CD14-positive monocyte (primary cell): ENCODE measurements around the gene CEP83. TPM values are rescaled to one million over a fixed set of nuclear protein-coding genes. Genes with fewer than 3 reads are reported as not detected.
A peak's percentile ranks its signal among the peaks of the same experiment; 100 is the strongest.

Source experiments
- DNase-seq, 3 donors: peaks; one replicate each; pipeline ENCODE4 v3.0.0-alpha.2; 2011 to 2022
- H2AFZ ChIP-seq: 2 replicates; pipeline ENCODE4 v1.6.0; 2012; ENCODE audit warnings: mild to moderate bottlenecking, low read depth, low read length, inconsistent platforms; ENCODE audit not compliant: insufficient read depth, poor library complexity, severe bottlenecking
- H3K27ac ChIP-seq, 2 donors: 1 replicate in 1 of 2; 2 replicates in 1 of 2; pipeline ENCODE4 v1.5.1; 2012 to 2013; ENCODE audit warnings: low read length in 2 of 2, control low read depth in 1 of 2, inconsistent platforms in 1 of 2, low read depth in 1 of 2, mild to moderate bottlenecking in 1 of 2
- H3K27me3 ChIP-seq, 2 donors: one replicate each; pipeline versions ENCODE4 v1.6.0 to v1.6.1; 2011 to 2013; ENCODE audit warnings: low read length in 2 of 2; ENCODE audit not compliant: control insufficient read depth in 2 of 2, insufficient read depth in 2 of 2
- H3K36me3 ChIP-seq, 2 donors: replicated peaks in 1 of 2; 1 replicate in 1 of 2; 2 replicates in 1 of 2; pipeline versions ENCODE4 v1.5.1 to v1.6.1; 2012 to 2013; ENCODE audit warnings: low read length in 2 of 2, control low read depth in 1 of 2, inconsistent platforms in 1 of 2, mild to moderate bottlenecking in 1 of 2; ENCODE audit not compliant: insufficient read depth in 2 of 2, control insufficient read depth in 1 of 2
- H3K4me1 ChIP-seq, 2 donors: 1 replicate in 1 of 2; 2 replicates in 1 of 2; pipeline versions ENCODE4 v1.5.1 to v1.6.1; 2012 to 2013; ENCODE audit warnings: low read length in 2 of 2, control low read depth in 1 of 2, inconsistent platforms in 1 of 2, mild to moderate bottlenecking in 1 of 2, moderate library complexity in 1 of 2; ENCODE audit not compliant: insufficient read depth in 2 of 2, control insufficient read depth in 1 of 2
- H3K4me2 ChIP-seq: replicated peaks from 2 replicates; pipeline ENCODE3; 2012; ENCODE audit warnings: low read length, moderate library complexity, mild to moderate bottlenecking; ENCODE audit not compliant: poor library complexity, severe bottlenecking; ENCODE audit errors: extremely low read depth
- H3K4me3 ChIP-seq, 3 experiments: fragments of 200-600 bp in 1 of 3; sonication (generic) in 1 of 3; replicated peaks in 1 of 3; 1 replicate in 2 of 3; 2 replicates in 1 of 3; pipeline ENCODE4 v1.5.1; 2011 to 2013; ENCODE audit warnings: low read length in 3 of 3, mild to moderate bottlenecking in 3 of 3, control low read depth in 2 of 3, low read depth in 2 of 3, inconsistent platforms in 1 of 3, moderate library complexity in 1 of 3
- H3K79me2 ChIP-seq: 2 replicates; pipeline ENCODE4 v1.6.0; 2012; ENCODE audit warnings: mild to moderate bottlenecking, control low read depth, inconsistent platforms, low read length, moderate library complexity; ENCODE audit not compliant: insufficient read depth
- H3K9ac ChIP-seq: 2 replicates; pipeline ENCODE4 v1.6.0; 2017; ENCODE audit warnings: low read length, mild to moderate bottlenecking; ENCODE audit not compliant: insufficient read depth, poor library complexity, severe bottlenecking
- H3K9me3 ChIP-seq, 2 donors: replicated peaks in 1 of 2; 1 replicate in 1 of 2; 2 replicates in 1 of 2; pipeline versions ENCODE4 v1.5.1 to v1.6.1; 2012 to 2013; ENCODE audit warnings: low read length in 2 of 2, control low read depth in 1 of 2; ENCODE audit not compliant: control insufficient read depth in 1 of 2, insufficient read depth in 1 of 2
- H4K20me1 ChIP-seq: 2 replicates; pipeline ENCODE4 v1.6.0; 2012; ENCODE audit warnings: mild to moderate bottlenecking, low read length, control low read depth, moderate library complexity; ENCODE audit not compliant: insufficient read depth
- H3K27ac Mint-ChIP-seq, 7 donors: one replicate each; pipeline ENCODE4 v1.8.0; 2020; ENCODE audit warnings: mild to moderate bottlenecking in 7 of 7, mixed read lengths in 7 of 7, moderate library complexity in 6 of 7, inconsistent platforms in 2 of 7
- H3K27me3 Mint-ChIP-seq, 3 donors: one replicate each; pipeline ENCODE4 v1.8.0; 2021 to 2022; ENCODE audit warnings: low read depth in 3 of 3, mild to moderate bottlenecking in 3 of 3, mixed read lengths in 3 of 3, moderate library complexity in 3 of 3, inconsistent platforms in 1 of 3
- H3K36me3 Mint-ChIP-seq, 2 donors: one replicate each; pipeline ENCODE4 v1.8.0; 2020; ENCODE audit warnings: mixed read lengths in 2 of 2, inconsistent platforms in 1 of 2, mild to moderate bottlenecking in 1 of 2
- H3K4me1 Mint-ChIP-seq: one replicate; pipeline ENCODE4 v1.8.0; 2020; ENCODE audit warnings: mild to moderate bottlenecking, mixed read lengths
- H3K4me3 Mint-ChIP-seq, 2 donors: one replicate each; pipeline ENCODE4 v1.8.0; 2020; ENCODE audit warnings: mild to moderate bottlenecking in 2 of 2, mixed read lengths in 2 of 2, moderate library complexity in 1 of 2
- H3K9me3 Mint-ChIP-seq, 7 donors: one replicate each; pipeline ENCODE4 v1.8.0; 2020 to 2022; ENCODE audit warnings: mixed read lengths in 7 of 7, mild to moderate bottlenecking in 6 of 7, moderate library complexity in 6 of 7, inconsistent platforms in 2 of 7
- WGBS: methylation state at CpG from one replicate; pipeline ENCODE4 v1.1.5; 2013; ENCODE audit warnings: missing lambda C conversion rate; ENCODE audit not compliant: insufficient coverage; 5-methylcytosine and 5-hydroxymethylcytosine counted together
- intact Hi-C, 2 donors: fragments of 100-400 bp; cut with micrococcal nuclease; formaldehyde crosslinking; loops; one replicate each; pipeline versions ENCODE4 v1.15.0 to v1.15.1; 2023
- polyA plus RNA-seq, 3 donors: library from polyadenylated mRNA; depleted of rRNA in 1 of 3; unstranded in 2 of 3; stranded (reverse) in 1 of 3; fragments of 300-500 nt in 2 of 3; fragments of >200 nt in 1 of 3; fragmentation: Illumina TruSeq in 2 of 3; gene quantifications; 1 replicate in 2 of 3; 2 replicates in 1 of 3; pipeline ENCODE4 v1.2.3, GENCODE V29; 2012 to 2021
- TF ChIP-seq, protein P1 (sequence below): fragments of 200-600 bp; IDR thresholded peaks from one replicate; pipeline ENCODE4 v1.8.0; 2022; ENCODE audit warnings: antibody characterized with exemption, mild to moderate bottlenecking

CEP83 gene
- polyA plus RNA-seq, 3 donors: 0.73 to 3.1 (median 1.0) TPM

DNA sequence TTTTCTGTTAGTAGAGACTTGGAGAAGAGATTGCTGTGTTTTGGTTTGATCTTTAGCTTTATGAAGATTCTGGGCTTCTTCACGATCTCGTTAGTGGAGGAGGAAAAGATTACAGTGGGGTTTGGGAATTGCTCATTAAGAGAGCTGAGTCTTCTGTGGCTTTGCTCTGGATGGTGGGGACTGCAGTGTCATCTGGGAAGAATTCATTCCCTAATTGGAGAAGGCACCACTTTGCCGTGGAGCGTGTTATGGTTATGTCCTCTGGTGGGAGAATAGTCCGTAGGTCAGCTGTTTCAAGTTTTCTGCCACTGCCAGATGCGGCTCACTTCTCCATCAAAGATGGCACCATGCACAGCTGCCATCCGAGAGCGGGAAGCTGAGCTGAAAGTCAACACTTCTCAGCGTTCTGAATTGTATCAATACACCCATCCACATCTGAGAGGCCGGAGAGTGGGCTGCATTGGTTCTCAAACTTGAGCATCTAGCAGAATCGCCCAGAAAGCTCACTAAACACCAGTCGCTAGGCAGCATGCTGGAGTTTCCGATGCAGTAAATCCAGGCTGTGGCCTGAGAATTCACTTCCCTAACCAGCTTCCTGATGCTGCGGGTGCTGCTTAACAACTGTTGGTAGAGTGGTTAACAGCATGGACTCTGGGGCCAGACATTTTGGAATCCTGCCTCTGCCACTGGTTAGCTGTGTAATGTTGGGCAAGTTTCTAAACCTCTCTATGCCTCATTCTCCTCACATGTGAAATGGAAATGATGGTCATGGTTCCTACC lies 193.5 kb downstream of the CEP83 start:
- DNase-seq: peak; percentile 44 to 82 (median 59)
- Mint-ChIP-seq H3K36me3 (peaks cover 55 to 67% of the 10 kb centered on the region in 2 donors), H3K27me3 (no peaks in the 10 kb centered on the region), H3K9me3 (peaks cover 0 to 4% (median 0%) of the 10 kb centered on the region in 7 donors), H3K4me3 (peak overlapping the region in 1 of 2 donors; percentile 68), H3K27ac (peak overlapping the region; percentile 80 to 92 (median 87)), H3K4me1 (peaks cover 68% of the 10 kb centered on the region)
- H3K79me2 ChIP-seq: no peaks in the 10 kb centered on the region
- H3K4me2 ChIP-seq: peak overlapping the region; percentile 34
- H2AFZ ChIP-seq: no peak overlapping the region
- no peaks in the 10 kb centered on the region for H3K9me3 ChIP-seq
- peaks cover 72 to 76% of the 10 kb centered on the region in 2 donors for H3K4me1 ChIP-seq
- TF ChIP-seq, protein P1, sequence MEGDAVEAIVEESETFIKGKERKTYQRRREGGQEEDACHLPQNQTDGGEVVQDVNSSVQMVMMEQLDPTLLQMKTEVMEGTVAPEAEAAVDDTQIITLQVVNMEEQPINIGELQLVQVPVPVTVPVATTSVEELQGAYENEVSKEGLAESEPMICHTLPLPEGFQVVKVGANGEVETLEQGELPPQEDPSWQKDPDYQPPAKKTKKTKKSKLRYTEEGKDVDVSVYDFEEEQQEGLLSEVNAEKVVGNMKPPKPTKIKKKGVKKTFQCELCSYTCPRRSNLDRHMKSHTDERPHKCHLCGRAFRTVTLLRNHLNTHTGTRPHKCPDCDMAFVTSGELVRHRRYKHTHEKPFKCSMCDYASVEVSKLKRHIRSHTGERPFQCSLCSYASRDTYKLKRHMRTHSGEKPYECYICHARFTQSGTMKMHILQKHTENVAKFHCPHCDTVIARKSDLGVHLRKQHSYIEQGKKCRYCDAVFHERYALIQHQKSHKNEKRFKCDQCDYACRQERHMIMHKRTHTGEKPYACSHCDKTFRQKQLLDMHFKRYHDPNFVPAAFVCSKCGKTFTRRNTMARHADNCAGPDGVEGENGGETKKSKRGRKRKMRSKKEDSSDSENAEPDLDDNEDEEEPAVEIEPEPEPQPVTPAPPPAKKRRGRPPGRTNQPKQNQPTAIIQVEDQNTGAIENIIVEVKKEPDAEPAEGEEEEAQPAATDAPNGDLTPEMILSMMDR: no peak
- no peaks in the 10 kb centered on the region for H3K27me3 ChIP-seq
- 64% methylated on average over 9 of the region's 14 CpGs for WGBS
- no peak overlapping the region for H3K4me3 ChIP-seq
- no peaks in the 10 kb centered on the region for H4K20me1 ChIP-seq
- intact Hi-C loops: loop anchor here (2.0 to 10.0 kb wide), 3 partner anchors 25 to 121 kb away; partner anchors contain the start of gene PLXNC1 (in 1 of the 2)
- H3K36me3 ChIP-seq: peaks cover 9 to 51% of the 10 kb centered on the region in 2 donors
- H3K9ac ChIP-seq: no peak overlapping the region
- H3K27ac ChIP-seq: peak overlapping the region; percentile 20 to 46

DNA sequence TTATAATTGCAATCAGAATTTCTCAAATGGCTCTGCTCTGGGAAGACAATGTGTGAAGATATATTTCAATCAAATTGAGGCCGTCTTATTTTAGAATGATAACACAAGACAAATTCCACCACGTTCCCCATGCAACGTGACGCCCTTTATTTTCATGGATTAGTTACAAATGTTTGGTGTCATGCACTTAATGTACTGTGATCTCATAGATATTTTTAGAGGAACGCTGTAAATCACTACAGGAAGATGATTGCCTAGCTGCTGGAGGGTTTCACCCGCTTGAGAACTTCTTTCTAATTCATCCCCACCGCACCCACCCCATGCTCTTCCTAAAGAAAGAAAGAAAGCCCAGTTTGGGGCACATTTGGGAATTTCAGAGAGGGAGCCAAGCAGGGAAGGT lies 194.1 kb downstream of the CEP83 start:
- Mint-ChIP-seq H3K4me3 (no peak overlapping the region), H3K27ac (peak overlapping the region in 6 of 7 donors; percentile 61 to 92 (median 88)), H3K9me3 (peaks cover 0 to 4% (median 0%) of the 10 kb centered on the region in 7 donors), H3K36me3 (peaks cover 58 to 72% of the 10 kb centered on the region in 2 donors), H3K4me1 (peaks cover 63% of the 10 kb centered on the region), H3K27me3 (no peaks in the 10 kb centered on the region)
- no peak overlapping the region for H3K4me3 ChIP-seq
- H3K4me2 ChIP-seq: no peak overlapping the region
- no peaks in the 10 kb centered on the region for H4K20me1 ChIP-seq
- intact Hi-C loops: loop anchor here (10.0 kb wide), 2 partner anchors 111 to 121 kb away; partner anchors contain the start of gene PLXNC1 (in 1 of the 2)
- H3K27ac ChIP-seq: peak overlapping the region in 1 of 2 donors; percentile 46
- whole genome bisulfite sequencing: no CpG with 5 or more reads among the region's 7 CpGs
- H3K4me1 ChIP-seq: peaks cover 71% of the 10 kb centered on the region in 2 donors
- H3K27me3 ChIP-seq: no peaks in the 10 kb centered on the region
- no peak for DNase-seq
- no peaks in the 10 kb centered on the region for H3K9me3 ChIP-seq
- TF ChIP-seq, protein P1: no peak
- peaks cover 15 to 54% of the 10 kb centered on the region in 2 donors for H3K36me3 ChIP-seq
- no peaks in the 10 kb centered on the region for H3K79me2 ChIP-seq
- no peak overlapping the region for H3K9ac ChIP-seq
- H2AFZ ChIP-seq: no peak overlapping the region
